ENCODE results near the gene HSPA9.

The HSPA9 gene

GRCh38 chr5:138557677-138558076 lies 17.5 kb downstream of the HSPA9 start:
- no peak for DNase-seq

DNA sequence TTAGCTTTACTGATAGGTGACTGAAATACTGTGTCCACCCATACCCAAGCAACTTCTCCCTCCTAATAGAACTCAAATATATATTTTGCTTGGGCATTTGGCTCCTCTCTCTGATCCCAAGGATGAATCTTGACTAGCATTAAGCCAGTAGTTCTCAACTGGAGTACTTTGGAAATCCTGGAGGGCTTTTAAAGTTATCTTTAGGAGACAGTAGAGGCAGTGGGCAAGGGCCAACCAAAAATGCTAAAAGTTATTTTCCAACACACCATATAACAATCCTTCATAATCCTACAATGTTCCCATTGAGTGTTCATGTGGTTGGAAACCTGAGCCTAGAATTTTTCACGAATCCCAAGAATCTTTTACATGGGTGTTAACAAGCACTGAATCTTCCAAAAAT lies 21.1 kb downstream of the HSPA9 start:
- DNase-seq: no peak

DNA sequence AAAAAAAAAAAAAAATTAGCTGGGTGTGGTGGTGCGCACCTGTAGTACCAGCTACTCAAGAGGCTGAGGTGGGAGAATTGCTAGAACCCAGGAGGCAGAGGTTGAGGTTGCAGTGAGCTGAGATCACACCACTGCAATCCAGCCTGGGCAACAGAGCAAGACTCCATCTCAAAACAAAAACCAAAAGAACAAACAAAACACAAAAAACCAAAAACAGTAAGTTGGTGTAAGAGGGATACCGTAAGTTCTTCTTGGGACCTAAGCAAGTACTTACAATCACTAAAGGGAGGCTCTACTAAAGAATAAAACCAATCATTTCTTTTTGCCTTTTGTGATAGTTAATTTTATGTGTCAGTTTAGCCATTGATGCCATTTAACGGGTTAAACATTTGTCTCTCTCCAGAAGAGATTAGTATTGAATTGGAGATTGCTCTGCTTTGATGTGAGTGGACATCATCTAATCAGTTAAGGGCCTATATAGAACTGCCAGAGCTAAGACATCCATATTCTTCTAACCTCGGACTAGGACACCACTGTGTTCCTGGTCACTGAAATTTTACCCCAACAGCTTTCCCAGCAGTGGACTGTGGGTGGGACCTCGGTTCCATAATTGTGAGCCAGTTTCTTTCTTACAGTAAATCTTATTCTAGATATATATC lies 21.6 kb downstream of the HSPA9 start:
- DNase-seq: no peak

- DNase-seq: no peak
Measured at GRCh38 chr5:138552657-138553056, 22.5 kb downstream of the HSPA9 start.

GRCh38 chr5:138549414-138549813 lies 25.8 kb downstream of the HSPA9 start:
- no peak for DNase-seq

DNA sequence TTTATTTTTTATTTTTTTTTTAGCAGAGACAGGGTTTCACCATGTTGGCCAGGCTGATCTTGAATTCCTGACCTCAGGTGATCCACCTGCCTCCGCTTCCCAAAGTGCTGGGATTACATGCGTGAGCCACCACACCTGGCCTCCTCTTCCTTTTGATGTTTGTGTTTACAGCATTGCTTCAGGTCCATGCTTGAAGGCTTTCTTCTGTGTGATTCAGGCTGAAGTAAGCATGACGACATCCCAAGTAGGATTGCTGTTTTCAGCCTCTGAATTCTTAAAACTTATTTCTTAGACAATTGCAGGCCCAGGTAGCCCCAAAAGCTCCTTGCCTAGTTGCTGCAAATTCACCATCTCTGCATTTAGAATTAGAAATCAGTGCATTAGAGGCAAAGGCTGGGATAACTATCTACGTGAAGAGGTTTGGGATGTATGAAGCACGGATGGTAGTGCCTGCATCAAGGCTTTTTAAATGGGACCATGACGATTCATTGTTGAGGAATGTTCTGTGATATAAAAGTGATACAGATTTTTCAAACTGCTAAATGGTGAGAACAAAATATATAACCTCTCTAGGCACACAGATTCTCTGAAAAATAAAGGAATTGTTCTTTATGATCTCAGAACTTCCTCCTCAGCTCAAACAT lies 29.2 kb downstream of the HSPA9 start:
- no peak for DNase-seq

DNA sequence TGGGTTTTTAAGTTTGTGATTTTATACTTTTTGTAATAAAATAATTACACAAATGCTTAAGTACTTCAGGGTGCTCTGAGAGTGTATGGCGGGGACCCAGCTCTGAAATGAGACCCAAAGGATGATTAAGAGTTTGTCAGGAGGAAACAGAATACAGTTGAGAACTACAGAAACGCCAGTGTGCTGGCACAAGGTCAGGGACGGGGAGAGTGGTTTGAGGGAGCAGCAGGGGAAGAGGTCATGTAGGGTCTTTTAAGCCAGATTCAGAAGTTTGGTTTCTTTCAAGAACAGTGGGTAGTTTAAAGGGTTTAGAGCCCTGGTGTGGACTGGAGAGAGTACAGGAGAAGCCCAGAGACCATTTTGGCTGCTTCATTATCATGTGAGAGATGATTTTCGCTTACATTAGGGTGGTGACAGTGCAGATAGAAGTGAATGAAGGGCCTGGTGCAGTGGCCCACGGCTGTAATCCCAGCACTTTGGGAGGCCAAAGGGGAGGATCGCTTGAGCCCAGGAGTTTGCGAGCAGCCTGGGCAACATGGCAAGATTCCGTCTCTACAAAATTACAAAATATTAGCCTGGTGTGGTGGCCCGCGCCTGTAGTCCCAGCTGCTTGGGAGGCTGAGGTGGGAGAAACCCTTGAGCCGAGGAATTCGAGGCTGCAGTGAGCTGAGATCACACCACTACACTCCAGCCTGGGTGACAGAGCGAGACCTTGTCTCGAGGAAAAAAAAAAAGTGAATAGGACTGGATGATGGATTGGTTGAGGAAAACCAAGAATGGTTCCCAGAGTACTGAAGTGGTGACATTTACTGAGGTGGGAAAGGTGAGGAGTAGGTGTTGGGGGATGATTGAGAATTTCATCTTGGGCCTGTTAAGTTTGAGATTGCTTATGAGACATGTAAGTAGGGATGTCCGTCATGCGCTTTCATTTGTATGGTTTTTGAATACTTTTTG lies 30.7 kb downstream of the HSPA9 start:
- no peak for DNase-seq

DNA sequence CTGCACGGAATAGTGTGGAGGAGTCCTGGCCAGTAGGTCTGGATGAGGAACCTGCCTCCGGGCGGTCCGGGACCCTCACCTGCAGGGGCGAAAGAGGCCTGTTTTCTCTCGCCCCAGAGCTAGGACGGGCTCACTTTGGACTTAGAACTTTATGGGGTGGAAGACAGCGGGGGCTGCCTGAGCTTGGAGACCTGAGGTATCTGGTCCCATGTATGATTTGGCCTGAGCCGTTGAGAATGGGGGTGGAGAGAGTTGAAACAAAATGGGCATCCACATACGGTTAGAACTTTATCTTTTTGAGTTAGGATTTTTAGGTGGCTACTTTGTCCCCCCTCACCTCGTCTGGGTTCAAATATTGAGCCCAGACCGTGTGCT lies 31.5 kb downstream of the HSPA9 start:
- no peak for DNase-seq

DNA sequence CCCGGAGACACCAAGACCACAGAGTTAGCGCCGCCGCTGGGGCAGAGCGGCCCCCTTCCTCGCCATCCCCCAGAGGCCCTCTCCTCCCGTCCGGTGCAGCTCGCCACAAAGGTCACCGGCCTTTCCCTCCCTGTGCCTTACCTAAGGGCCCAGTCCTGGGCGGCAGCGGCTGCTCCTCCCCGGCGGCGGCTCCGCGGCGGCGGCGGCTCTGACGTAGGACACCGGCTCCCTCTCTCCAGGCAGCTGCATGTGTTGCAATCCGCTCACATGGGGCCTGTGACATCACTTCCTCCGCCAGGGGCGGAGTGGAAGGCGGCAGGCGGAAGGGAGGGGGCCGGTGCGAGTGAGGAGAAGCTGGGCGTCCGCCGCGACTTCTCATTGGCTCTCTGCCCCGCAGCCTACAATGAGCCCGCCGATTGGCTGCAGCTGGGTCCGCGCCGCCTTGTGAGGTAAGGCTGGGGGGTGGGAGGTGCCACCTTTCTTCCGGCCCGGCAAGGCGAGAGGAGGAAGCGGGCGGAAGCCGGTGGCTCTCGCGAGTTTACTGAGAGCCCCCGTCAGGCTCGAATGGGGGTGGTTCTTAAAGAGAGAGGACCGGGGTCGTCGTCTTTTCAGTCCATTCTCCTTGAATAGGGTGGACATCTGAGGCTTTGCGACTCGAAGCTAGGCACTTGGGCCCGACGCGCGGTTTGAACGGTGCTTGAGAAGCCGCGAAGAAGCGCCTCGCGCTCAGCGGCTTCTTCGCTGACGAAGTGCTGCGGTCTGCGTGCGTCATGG lies 32.1 kb downstream of the HSPA9 start, which contains the start of gene ETF1:
Gene ETF1 (minus strand): TSS at position 281 of the 774 bp plus-strand sequence. CDS start 318 bp downstream, outside the sequence.
- peak; percentile 87 for DNase-seq

DNA sequence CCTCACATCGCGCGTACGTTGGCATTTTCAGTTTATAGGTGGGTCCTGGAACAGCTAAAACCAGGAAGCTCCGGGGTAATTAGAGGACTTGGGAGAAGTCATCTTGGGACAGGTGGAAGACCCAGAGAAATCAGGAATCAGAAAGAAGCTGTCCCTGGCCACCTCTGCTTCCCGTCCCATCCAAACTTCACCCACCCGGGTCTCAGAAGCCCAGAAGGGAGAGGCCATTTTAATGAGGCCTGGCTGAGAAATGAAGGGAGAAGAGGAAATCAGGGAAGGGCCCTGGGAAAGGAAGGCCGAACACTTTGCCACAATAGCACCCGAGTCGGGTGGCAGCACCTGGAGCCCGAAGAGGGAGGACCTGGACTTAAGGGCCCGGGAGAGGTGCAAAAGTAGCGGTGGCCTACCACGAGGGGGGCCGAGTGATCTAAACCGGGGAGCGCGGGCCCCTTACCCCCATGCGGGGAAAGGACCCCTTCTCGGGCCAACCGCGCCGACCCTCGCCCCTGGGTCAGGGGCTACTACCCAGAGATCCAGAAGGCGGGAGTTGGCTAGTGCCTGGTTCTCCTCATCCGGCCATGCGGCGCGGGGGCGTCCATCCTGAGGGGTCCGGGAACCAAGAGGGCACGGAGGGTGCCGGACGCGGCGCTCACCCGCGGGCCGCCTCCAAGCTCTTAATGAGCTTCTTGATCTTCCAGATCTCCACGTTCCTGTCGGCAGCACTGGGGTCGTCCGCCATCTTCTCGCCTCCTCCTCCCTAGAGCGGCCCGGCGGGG lies 32.8 kb downstream of the HSPA9 start:
- no peak for DNase-seq

- DNase-seq: no peak
Measured at GRCh38 chr5:138541511-138542179, 33.6 kb downstream of the HSPA9 start.

DNA sequence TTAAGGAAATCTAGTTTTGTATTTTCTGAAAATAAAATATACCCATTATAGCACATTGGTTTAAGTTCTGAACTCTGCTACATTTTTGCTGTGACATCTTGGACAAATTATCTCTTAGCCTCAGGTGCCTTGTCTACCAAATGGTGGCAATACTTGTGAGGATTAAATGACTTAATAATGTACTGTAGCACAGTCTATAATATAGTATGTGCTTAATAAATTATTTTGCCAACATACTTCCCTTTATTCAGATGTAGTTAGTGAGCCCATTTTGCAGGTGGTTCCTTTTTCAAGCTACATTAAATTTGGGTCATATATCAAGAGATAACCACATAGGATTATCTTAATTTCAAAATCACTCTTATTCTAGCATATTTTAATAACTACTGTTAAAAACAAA lies 35.4 kb downstream of the HSPA9 start:
- DNase-seq: no peak

DNA sequence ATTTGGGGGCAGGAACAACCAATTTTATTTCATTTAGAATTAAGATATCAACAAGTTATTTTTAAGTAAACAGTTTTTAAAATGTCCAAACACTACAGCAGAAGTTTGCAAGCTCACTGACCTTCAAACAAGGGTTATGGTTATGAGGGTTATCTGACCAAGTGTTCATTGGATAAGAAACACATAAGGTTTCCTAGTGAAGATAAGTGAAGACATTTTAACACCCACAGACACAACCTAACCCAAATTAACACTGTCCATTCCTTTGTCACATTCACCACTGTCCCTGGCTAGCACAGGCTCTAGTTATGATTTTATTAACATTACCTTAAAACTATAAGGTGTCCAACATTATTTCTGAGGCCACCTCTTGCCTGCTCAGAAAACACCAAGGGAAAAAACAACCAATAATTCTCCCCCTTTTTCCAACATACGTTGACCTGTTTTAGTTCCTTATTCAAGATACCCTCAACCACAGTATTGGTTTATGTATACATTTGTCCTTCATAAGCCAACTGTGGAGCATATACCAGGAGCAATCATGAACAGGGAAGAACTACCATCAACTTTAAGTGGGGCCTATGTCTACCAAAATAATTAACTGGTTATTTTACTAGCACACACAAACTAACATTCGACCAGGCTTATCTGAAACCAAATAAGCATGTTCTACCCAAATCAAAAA lies 36.1 kb downstream of the HSPA9 start:
- no peak for DNase-seq

DNA sequence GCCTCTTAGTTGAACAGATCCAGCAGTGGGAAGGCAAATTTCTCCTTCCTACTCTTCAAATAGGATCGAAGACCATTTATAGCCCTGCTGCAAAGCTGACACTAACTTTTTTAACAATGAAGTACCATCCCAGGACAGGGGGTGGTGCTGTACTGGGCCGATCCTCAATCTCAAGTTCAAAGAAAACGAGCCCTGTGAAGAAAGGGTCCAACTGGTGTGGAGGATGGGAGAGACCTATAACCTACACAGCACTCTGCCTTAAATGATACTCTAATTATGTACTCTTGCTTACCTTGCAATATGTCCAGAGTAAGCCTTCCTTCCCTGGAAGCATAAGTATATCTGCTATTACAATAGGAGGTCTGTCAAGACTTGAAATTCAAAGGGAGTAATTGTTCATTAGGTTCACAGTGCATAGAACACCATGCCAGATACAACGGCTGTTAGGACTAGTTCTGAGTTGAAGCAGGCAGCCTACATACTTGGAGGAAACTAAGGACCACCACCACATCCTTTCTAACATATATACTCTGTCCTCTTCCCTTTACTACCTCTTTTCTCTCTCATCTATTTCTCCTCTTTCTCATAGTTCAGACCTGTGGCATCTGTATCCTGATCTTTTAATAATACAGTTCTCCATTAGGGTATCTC lies 38.4 kb downstream of the HSPA9 start:
- no peak for DNase-seq

- no peak for DNase-seq
Measured at GRCh38 chr5:138536215-138536614, 39.0 kb downstream of the HSPA9 start.

- DNase-seq: no peak
Measured at GRCh38 chr5:138533973-138534941, 40.9 kb downstream of the HSPA9 start.

DNA sequence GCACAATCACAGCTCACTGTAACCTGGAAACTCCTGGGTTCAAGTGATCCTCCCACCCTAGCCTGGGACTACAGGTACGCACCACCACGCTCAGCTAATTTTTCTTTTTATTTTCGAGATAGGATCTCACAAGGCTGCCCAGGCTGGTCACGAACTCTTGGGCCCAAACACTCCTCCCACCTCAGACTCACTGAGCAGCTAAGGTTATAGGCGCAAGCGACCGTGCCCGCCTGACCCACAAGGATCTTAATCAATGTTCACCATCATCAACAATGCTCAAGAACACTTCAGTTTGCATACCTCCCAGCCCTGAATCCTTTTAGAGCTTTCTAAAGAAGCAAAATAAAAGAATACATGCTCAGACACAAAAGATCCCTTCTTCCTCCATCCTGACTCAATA lies 45.4 kb downstream of the HSPA9 start:
- DNase-seq: no peak

DNA sequence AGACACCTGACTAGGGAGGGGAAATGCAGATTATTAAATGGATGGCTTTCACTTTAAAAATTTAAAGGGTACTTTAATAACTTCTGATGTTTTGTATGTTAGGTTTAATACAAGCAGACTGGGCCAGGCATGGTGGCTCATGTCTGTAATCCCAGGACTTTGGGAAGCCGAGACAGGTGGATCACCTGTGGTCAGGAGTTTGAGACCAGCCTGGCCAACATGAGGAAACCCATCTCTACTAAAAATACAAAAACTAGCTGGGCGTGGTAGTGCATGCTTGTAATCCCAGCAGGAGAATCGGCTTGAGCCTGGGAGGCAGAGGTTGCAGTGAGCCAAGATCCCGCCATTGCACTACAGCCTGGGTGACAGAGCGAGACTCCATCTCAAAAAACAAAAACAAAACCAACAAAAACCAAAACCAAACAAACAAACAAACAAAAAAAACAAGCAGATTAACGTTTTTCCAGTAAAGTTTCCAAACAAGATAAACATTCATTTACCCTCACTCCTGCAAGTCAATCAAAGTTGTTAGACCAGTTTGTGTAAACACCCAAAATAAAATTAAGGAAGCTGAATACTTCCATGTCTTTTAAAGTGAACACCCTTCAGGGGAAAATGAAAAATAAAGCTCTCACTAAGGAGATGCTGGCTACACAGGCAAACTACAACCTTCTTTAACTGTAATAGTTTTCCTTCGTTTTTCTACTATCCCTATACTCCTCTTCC lies 46.3 kb downstream of the HSPA9 start:
- DNase-seq: no peak

Measured in KG1 (cell line).